ENCODE data around the gene FBN1. TPM values are rescaled to one million over a fixed set of nuclear protein-coding genes. Genes with fewer than 3 reads are reported as not detected.

Gene FBN1
- total and polyA plus RNA-seq, 8 donors: 83.1 to 144 (median 94.0) TPM

DNA sequence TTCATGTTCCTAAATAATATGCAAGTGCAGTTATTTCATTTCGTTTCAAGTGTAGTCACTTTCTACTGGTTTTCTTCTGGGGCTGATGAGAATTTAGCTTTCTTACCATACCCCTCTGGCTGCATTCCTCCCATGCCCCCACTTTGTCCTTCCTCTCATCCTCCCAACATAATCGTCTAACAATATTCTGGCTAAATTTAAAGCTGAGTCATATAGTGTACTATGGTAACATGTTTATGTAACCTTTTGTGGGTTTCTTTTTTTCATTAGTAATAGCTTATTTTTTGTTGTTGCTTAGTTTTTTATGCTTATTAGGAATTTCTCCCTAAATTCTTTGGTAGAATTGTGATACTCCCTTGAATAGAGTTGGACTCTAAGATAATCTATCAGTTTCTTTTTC lies 283.8 kb downstream of the FBN1 start:
- Histone ChIP-seq H3K9me3 (no peaks in the 10 kb centered on the region), H3K27ac (no peak overlapping the region), H3K36me3 (no peaks in the 10 kb centered on the region), H3K4me3 (no peak overlapping the region), H3K4me1 (peaks cover 0 to 9% of the 10 kb centered on the region in 2 donors), H3K27me3 (no peaks in the 10 kb centered on the region)
- ATAC-seq: no peak
- TF ChIP-seq, protein P1, sequence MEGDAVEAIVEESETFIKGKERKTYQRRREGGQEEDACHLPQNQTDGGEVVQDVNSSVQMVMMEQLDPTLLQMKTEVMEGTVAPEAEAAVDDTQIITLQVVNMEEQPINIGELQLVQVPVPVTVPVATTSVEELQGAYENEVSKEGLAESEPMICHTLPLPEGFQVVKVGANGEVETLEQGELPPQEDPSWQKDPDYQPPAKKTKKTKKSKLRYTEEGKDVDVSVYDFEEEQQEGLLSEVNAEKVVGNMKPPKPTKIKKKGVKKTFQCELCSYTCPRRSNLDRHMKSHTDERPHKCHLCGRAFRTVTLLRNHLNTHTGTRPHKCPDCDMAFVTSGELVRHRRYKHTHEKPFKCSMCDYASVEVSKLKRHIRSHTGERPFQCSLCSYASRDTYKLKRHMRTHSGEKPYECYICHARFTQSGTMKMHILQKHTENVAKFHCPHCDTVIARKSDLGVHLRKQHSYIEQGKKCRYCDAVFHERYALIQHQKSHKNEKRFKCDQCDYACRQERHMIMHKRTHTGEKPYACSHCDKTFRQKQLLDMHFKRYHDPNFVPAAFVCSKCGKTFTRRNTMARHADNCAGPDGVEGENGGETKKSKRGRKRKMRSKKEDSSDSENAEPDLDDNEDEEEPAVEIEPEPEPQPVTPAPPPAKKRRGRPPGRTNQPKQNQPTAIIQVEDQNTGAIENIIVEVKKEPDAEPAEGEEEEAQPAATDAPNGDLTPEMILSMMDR (IDR thresholded peaks at IDR 0.05): no peak
- DNase-seq: no peak
- intact Hi-C loops (cut with DNase I): loop anchor here in 1 of 2 donors (5.0 kb wide), 1 partner anchor 276 kb away; no protein-coding TSS in a partner anchor

DNA sequence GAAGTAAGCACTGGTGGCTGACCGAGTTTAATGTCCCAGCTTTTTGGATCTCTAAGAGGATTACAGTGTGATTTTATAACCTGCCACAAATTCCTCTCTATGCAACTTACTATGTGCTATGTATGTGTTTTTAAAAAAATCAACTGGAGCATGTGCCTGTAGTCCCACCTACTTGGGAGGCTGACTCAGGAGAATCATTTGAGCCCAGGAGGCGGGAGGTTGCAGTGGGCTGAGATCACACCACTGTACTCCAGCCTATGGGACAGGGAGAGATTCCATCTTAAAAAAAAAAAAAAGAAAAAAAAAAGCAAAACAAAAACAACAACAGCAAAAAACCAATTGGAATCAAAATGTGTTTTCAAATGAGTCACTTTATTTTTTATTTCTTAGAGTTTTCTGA lies 284.7 kb downstream of the FBN1 start:
- no peak for ATAC-seq
- Histone ChIP-seq H3K27me3 (no peaks in the 10 kb centered on the region), H3K4me3 (no peak overlapping the region), H3K36me3 (no peaks in the 10 kb centered on the region), H3K9me3 (no peaks in the 10 kb centered on the region), H3K4me1 (peaks cover 0 to 9% of the 10 kb centered on the region in 2 donors), H3K27ac (no peak overlapping the region)
- DNase-seq: no peak
- TF ChIP-seq, protein P1 (IDR thresholded peaks at IDR 0.05): no peak
- intact Hi-C loops (cut with DNase I): loop anchor here in 1 of 2 donors (5.0 kb wide), 1 partner anchor 276 kb away; no protein-coding TSS in a partner anchor

Other genes with a start within 250 kb of the FBN1 start
- gene CEP152, start 165.4 kb upstream of the FBN1 start, total RNA-seq: 1 to 10 TPM; 4.1 to 6.6 TPM
- 10 to 100 TPM in 4 of 6 donors, 1 to 10 TPM in 2; 8.5 to 13.8 (median 11.0) TPM for gene CEP152, start 165.4 kb upstream of the FBN1 start, polyA plus RNA-seq (ENCODE audit: insufficient read length in 6 of 6)
- 10 to 100 TPM; 80.2 to 91.5 TPM for gene EID1, start 232.4 kb upstream of the FBN1 start, total RNA-seq
- gene EID1, start 232.4 kb upstream of the FBN1 start, polyA plus RNA-seq (ENCODE audit: insufficient read length in 6 of 6): 100 to 1,000 TPM; 262 to 301 (median 285) TPM